Measurements from ENCODE around the gene IFT20. TPM values are rescaled to one million over a fixed set of nuclear protein-coding genes. Genes with fewer than 3 reads are reported as not detected.
"Not testable (repeated sequence)": the region's sequence is repeated elsewhere in the genome, so short reads cannot be mapped to it uniquely, and the experiment has no call there.

IFT20 gene
- total RNA-seq, 1 experiment from 2014 or later: 41.9 TPM

DNA sequence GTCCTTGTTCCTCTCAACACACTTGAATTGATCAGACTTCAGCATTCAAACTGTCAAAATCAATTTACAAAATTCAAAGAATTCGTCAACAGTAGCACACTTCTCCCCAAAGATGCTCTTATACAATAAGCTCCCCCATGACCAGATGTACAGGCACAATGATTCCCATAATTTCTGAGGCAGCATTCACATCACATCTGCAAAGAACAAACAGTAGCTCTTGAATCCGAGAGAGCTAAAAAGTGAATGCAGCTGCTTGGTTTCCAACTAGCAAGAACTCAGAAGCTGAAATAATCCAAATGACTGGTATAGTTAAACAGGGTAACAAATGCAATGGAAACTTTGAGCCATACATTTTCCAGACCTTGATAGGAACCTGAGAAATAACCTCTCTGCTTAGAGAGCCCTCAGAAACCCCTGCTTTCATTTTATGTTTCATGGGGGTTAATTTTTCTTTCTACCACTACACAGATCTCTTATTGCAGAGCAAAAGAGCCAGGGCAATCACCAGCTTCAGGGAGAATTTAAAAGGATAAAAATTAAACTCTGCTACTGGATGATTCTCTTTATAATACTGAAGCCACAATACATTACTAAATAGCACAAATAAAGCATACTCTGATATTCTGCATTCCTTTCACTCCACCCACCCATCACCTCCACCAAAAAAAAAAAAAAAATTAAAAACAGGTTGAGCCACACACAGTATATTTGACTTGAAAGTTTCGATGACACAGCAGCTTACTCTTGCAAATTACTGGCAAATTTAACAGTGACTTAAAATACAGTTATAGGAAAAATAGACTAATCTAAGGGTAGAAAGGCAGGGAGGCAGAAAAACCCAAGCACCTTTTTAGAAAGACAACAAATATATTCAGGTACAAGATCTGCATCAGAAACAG lies 39.3 kb downstream of the IFT20 start:
- Histone ChIP-seq H3K9me3 (no peaks in the 10 kb centered on the region), H3K4me3 (no peak overlapping the region), H3K36me3 (no peaks in the 10 kb centered on the region), H3K27me3 (no peaks in the 10 kb centered on the region)
- no peak for DNase-seq

- Histone ChIP-seq H3K4me3 (no peak overlapping the region), H3K9me3 (no peaks in the 10 kb centered on the region), H3K36me3 (no peaks in the 10 kb centered on the region)
Observed at GRCh38 chr17:28293994-28294393, 41.3 kb downstream of the IFT20 start.

GRCh38 chr17:28292878-28293277 lies 42.4 kb downstream of the IFT20 start:
- H3K4me3 ChIP-seq, H3K27me3 ChIP-seq, DNase-seq: not testable (repeated sequence)

More at GRCh38 chr17:28293994-28294393, 41.3 kb downstream of the IFT20 start:
- no peaks in the 10 kb centered on the region for H3K27me3 ChIP-seq
- DNase-seq: no peak

GRCh38 chr17:28291780-28292330 lies 43.4 kb downstream of the IFT20 start:
- DNase-seq: no peak
- Histone ChIP-seq H3K27me3 (no peaks in the 10 kb centered on the region), H3K36me3 (no peaks in the 10 kb centered on the region), H3K9me3 (no peaks in the 10 kb centered on the region), H3K4me3 (no peak overlapping the region)

More at GRCh38 chr17:28292878-28293277, 42.4 kb downstream of the IFT20 start:
- H3K36me3 ChIP-seq, H3K9me3 ChIP-seq: not testable (repeated sequence)

GRCh38 chr17:28290703-28291102 lies 44.6 kb downstream of the IFT20 start:
- Histone ChIP-seq H3K9me3 (no peaks in the 10 kb centered on the region), H3K4me3 (no peak overlapping the region), H3K27me3 (no peaks in the 10 kb centered on the region), H3K36me3 (no peaks in the 10 kb centered on the region)
- no peak for DNase-seq

DNA sequence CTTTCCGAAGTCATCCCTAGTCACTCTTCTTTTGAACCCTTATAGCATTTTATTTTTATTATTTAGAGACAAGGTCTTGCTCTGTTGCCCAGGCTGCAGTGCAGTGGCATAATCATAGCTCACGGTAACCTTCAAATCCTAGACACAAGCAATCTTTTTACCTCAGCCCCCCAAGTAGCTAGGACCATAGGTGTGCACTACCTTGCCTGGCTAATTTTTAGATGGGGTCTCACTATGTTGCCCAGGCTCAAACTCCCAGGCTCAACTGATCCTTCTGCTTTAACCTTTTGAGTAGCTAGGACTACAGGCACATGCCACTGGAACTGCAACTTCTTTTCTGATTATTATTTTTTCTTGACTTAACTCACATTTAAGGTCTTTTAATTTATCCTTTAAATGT lies 49.3 kb downstream of the IFT20 start:
- no peak for DNase-seq
- H3K4me3 ChIP-seq: no peak overlapping the region
- H3K9me3 ChIP-seq: no peaks in the 10 kb centered on the region
- no peaks in the 10 kb centered on the region for H3K36me3 ChIP-seq
- H3K27me3 ChIP-seq: no peaks in the 10 kb centered on the region

DNA sequence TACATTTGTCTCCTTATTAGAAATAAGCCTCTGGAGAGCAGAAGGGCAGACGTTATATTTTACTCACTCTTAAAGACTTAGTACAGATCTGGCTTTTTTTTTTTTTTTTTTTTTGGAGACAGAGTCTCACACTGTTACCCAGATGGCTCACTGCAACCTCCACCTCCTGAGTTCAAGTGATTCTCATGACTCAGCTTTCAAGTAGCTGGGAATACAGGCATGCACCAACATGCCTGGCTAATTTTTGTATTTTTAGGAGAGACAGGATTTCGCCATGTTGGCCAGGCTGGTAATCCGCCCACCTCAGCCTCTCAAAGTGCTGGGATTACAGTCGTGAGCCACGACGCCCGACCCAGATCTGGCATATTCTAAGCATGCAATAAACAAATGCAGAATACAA lies 52.7 kb downstream of the IFT20 start:
- peak; percentile 83 for DNase-seq

GRCh38 chr17:28280826-28281225 lies 54.4 kb downstream of the IFT20 start:
- no peaks in the 10 kb centered on the region for H3K9me3 ChIP-seq
- no peaks in the 10 kb centered on the region for H3K36me3 ChIP-seq
- no peak overlapping the region for H3K4me3 ChIP-seq
- H3K27me3 ChIP-seq: no peaks in the 10 kb centered on the region
- no peak for DNase-seq

More for the DNA sequence above, 52.7 kb downstream of the IFT20 start:
- H3K9me3 ChIP-seq: no peaks in the 10 kb centered on the region
- H3K36me3 ChIP-seq: no peaks in the 10 kb centered on the region
- no peaks in the 10 kb centered on the region for H3K27me3 ChIP-seq
- no peak overlapping the region for H3K4me3 ChIP-seq

GRCh38 chr17:28279411-28279810 lies 55.9 kb downstream of the IFT20 start:
- no peaks in the 10 kb centered on the region for H3K27me3 ChIP-seq
- no peak overlapping the region for H3K4me3 ChIP-seq
- H3K36me3 ChIP-seq: no peaks in the 10 kb centered on the region
- H3K9me3 ChIP-seq: no peaks in the 10 kb centered on the region
- DNase-seq: no peak

Other genes with a start within 250 kb of the IFT20 start
- 73.3 and 118 TPM in 2 replicates for gene TMEM97, start 16.3 kb downstream of the IFT20 start, total RNA-seq (2014; rRNA removed; shearing (Covaris generic); ENCODE audit: low replicate concordance)
- gene TNFAIP1, start 289 bp upstream of the IFT20 start, total RNA-seq (2014; rRNA removed; shearing (Covaris generic); ENCODE audit: low replicate concordance): 29.2 and 31.9 TPM in 2 replicates
- gene POLDIP2, start 22.1 kb upstream of the IFT20 start, total RNA-seq (2014; rRNA removed; shearing (Covaris generic); ENCODE audit: low replicate concordance): 161 and 244 TPM in 2 replicates
- gene SEBOX, start 29.7 kb upstream of the IFT20 start, total RNA-seq (2014; rRNA removed; shearing (Covaris generic); ENCODE audit: low replicate concordance): not detected in 2 replicates
- 3.3 TPM in 1 of 2 replicates, not detected in the other for gene VTN, start 34.8 kb upstream of the IFT20 start, total RNA-seq (2014; rRNA removed; shearing (Covaris generic); ENCODE audit: low replicate concordance)
- 17.2 and 33.1 TPM in 2 replicates for gene SARM1, start 36.2 kb upstream of the IFT20 start, total RNA-seq (2014; rRNA removed; shearing (Covaris generic); ENCODE audit: low replicate concordance)
- gene SLC46A1, start 70.7 kb upstream of the IFT20 start, total RNA-seq (2014; rRNA removed; shearing (Covaris generic); ENCODE audit: low replicate concordance): 2.7 and 13.6 TPM in 2 replicates
- gene SLC13A2, start 138.2 kb upstream of the IFT20 start, total RNA-seq (2014; rRNA removed; shearing (Covaris generic); ENCODE audit: low replicate concordance): not detected in 2 replicates
- gene FOXN1, start 170.9 kb upstream of the IFT20 start, total RNA-seq (2014; rRNA removed; shearing (Covaris generic); ENCODE audit: low replicate concordance): not detected in 2 replicates
- gene UNC119, start 217.2 kb upstream of the IFT20 start, total RNA-seq (2014; rRNA removed; shearing (Covaris generic); ENCODE audit: low replicate concordance): 20.8 and 36.4 TPM in 2 replicates
- gene PIGS, start 236.1 kb upstream of the IFT20 start, total RNA-seq (2014; rRNA removed; shearing (Covaris generic); ENCODE audit: low replicate concordance): 29.5 and 65.1 TPM in 2 replicates
- 1.1 TPM in 1 of 2 replicates, not detected in the other for gene ALDOC, start 241.4 kb upstream of the IFT20 start, total RNA-seq (2014; rRNA removed; shearing (Covaris generic); ENCODE audit: low replicate concordance)

All from MG63 (cell line).